ENCODE data around the gene ZSWIM6.

DNA sequence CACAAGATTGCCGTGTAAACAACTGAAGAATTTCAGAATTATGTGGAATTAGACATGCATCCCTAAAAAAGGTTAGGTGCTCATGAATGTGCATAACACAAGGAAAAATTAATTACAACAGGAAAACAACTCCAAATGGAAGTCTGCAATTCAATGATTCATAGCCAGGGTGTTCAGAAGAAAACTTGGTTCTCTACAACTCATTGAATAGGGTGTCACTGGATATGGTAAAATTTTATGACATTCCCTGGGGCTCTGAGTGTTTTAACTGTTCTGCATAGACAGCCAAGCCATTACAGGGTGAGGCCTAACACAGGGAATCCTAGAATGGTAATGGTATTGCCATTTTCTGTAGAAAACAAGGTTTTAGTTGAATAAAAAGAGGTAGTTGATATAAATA, 24.4 kb upstream of the ZSWIM6 start:
- TF ChIP-seq, protein P1, sequence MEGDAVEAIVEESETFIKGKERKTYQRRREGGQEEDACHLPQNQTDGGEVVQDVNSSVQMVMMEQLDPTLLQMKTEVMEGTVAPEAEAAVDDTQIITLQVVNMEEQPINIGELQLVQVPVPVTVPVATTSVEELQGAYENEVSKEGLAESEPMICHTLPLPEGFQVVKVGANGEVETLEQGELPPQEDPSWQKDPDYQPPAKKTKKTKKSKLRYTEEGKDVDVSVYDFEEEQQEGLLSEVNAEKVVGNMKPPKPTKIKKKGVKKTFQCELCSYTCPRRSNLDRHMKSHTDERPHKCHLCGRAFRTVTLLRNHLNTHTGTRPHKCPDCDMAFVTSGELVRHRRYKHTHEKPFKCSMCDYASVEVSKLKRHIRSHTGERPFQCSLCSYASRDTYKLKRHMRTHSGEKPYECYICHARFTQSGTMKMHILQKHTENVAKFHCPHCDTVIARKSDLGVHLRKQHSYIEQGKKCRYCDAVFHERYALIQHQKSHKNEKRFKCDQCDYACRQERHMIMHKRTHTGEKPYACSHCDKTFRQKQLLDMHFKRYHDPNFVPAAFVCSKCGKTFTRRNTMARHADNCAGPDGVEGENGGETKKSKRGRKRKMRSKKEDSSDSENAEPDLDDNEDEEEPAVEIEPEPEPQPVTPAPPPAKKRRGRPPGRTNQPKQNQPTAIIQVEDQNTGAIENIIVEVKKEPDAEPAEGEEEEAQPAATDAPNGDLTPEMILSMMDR (IDR thresholded peaks at IDR 0.05; ENCODE audit: low read length), result no peak
- TF ChIP-seq EZH2 (optimal IDR thresholded peaks at IDR 0.05; ENCODE audit: low read depth, low read length), result no peak
- no peak for TF ChIP-seq EZH2phosphoT487 (IDR thresholded peaks at IDR 0.05; ENCODE audit: low read length)
